OCI-LY3 (cell line): ENCODE data around the gene KCNK4.

Source experiments
- H2AFZ ChIP-seq: fragments of 200-600, 300-600 bp; shearing (Covaris generic); 2 replicates; pipeline ENCODE4 v1.6.0; 2014; ENCODE audit warnings: antibody characterized with exemption, low read depth, low read length
- H3K27ac ChIP-seq: fragments of 200-600, 300-600 bp; sonication (generic); 2 replicates; pipeline ENCODE4 v1.5.1; 2014; ENCODE audit warnings: mild to moderate bottlenecking, low read length, moderate library complexity, mixed read lengths
- H3K27me3 ChIP-seq: fragments of 200-600, 300-600 bp; sonication (generic); 2 replicates; pipeline ENCODE4 v1.6.1; 2014; ENCODE audit warnings: low read depth, low read length, mixed read lengths
- H3K36me3 ChIP-seq: fragments of 200-600, 300-600 bp; sonication (generic); replicated peaks from 2 replicates; pipeline ENCODE3; 2014; ENCODE audit warnings: low read depth, low read length, mixed read lengths
- H3K4me1 ChIP-seq: fragments of 300-600, 200-600 bp; sonication (generic); 2 replicates; pipeline ENCODE4 v1.6.1; 2014; ENCODE audit warnings: low read length, mixed read lengths
- H3K4me2 ChIP-seq: fragments of 200-600, 300-600 bp; sonication (generic); 2 replicates; pipeline ENCODE4 v1.6.1; 2014; ENCODE audit warnings: low read length, mixed read lengths
- H3K4me3 ChIP-seq: fragments of 300-600, 200-600 bp; sonication (generic); 2 replicates; pipeline ENCODE4 v1.5.1; 2014; ENCODE audit warnings: antibody characterized with exemption, mild to moderate bottlenecking, low read length, moderate library complexity
- H3K79me2 ChIP-seq: fragments of 300-600, 200-600 bp; shearing (Covaris generic); 2 replicates; pipeline ENCODE4 v1.6.1; 2014; ENCODE audit warnings: mild to moderate bottlenecking, low read length, mixed read lengths
- H3K9ac ChIP-seq: fragments of 300-600, 200-600 bp; shearing (Covaris generic); 2 replicates; pipeline ENCODE4 v1.6.0; 2014; ENCODE audit warnings: mild to moderate bottlenecking, low read length, moderate library complexity
- H3K9me3 ChIP-seq: fragments of 200-600, 300-600 bp; shearing (Covaris generic); 2 replicates; pipeline ENCODE4 v1.6.1; 2014; ENCODE audit warnings: low read length, mixed read lengths; ENCODE audit not compliant: insufficient read depth
- H4K20me1 ChIP-seq: fragments of 200-600, 300-600 bp; sonication (generic); 2 replicates; pipeline ENCODE4 v1.6.1; 2016; ENCODE audit warnings: low read length, mixed read lengths; ENCODE audit not compliant: insufficient read depth
- EZH2phosphoT487 ChIP-seq: fragments of 200-600 bp; shearing (Covaris generic); IDR thresholded peaks from 2 replicates; pipeline ENCODE4 v1.6.1; 2018; ENCODE audit warnings: antibody characterized with exemption, mixed run types, low read depth
- TF ChIP-seq, protein P1 (sequence below): fragments of 200-600, 300-600 bp; sonication (generic); IDR thresholded peaks from 2 replicates; pipeline ENCODE4 v1.5.1; 2014; ENCODE audit warnings: antibody characterized with exemption, low read length, low read depth

The KCNK4 gene

DNA sequence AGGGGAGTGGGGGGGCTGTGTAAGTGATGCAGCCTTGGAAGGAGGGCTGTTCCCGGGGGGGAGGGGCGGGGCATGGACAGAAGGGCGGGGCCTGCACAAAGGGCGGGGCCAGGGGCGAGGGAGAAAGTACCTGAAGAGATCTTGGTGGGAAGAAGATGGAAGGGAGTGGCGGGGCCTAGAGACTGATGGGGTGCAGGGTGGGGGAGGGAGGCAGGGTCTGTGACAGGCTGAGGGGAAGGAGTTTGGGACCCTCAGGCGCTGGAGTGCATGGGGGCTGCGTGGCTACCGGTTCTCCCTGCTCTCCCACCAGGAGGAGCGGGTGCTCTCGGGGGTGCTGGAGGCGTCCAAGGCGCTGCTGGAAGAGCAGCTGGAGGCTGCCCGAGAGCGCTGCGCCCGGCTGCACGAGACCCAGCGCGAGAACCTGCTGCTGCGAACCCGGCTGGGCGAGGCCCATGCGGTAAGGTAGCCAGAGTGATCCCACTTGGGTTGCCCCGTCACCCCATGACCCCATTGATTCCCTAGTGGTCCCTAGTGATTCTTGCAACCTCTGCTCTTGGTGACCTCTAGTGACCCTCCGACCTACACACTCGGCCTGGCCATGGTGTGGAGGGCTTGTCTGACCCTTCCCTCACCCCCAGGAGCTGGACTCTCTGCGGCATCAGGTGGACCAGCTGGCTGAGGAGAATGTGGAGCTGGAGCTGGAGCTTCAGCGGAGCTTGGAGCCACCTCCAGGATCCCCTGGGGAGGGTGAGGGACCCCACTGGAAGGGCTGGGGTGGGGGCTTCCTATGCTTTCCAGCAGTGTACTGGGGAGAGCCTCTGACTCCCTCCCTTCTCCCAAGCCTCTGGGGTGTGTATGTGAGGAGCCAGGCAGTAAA, 52.0 kb downstream of the KCNK4 start:
- Histone ChIP-seq H3K9ac (no peak overlapping the region), H2AFZ (no peak overlapping the region), H3K27me3 (no peaks in the 10 kb centered on the region), H3K4me3 (no peak overlapping the region), H3K27ac (no peak overlapping the region), H3K9me3 (no peaks in the 10 kb centered on the region), H3K4me1 (peaks cover 35% of the 10 kb centered on the region), H3K4me2 (no peak overlapping the region), H3K36me3 (peaks cover 56% of the 10 kb centered on the region), H4K20me1 (peaks cover 22% of the 10 kb centered on the region), H3K79me2 (peaks cover 17% of the 10 kb centered on the region)
- TF ChIP-seq, protein P1, sequence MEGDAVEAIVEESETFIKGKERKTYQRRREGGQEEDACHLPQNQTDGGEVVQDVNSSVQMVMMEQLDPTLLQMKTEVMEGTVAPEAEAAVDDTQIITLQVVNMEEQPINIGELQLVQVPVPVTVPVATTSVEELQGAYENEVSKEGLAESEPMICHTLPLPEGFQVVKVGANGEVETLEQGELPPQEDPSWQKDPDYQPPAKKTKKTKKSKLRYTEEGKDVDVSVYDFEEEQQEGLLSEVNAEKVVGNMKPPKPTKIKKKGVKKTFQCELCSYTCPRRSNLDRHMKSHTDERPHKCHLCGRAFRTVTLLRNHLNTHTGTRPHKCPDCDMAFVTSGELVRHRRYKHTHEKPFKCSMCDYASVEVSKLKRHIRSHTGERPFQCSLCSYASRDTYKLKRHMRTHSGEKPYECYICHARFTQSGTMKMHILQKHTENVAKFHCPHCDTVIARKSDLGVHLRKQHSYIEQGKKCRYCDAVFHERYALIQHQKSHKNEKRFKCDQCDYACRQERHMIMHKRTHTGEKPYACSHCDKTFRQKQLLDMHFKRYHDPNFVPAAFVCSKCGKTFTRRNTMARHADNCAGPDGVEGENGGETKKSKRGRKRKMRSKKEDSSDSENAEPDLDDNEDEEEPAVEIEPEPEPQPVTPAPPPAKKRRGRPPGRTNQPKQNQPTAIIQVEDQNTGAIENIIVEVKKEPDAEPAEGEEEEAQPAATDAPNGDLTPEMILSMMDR: no peak
- no peak for TF ChIP-seq EZH2phosphoT487

DNA sequence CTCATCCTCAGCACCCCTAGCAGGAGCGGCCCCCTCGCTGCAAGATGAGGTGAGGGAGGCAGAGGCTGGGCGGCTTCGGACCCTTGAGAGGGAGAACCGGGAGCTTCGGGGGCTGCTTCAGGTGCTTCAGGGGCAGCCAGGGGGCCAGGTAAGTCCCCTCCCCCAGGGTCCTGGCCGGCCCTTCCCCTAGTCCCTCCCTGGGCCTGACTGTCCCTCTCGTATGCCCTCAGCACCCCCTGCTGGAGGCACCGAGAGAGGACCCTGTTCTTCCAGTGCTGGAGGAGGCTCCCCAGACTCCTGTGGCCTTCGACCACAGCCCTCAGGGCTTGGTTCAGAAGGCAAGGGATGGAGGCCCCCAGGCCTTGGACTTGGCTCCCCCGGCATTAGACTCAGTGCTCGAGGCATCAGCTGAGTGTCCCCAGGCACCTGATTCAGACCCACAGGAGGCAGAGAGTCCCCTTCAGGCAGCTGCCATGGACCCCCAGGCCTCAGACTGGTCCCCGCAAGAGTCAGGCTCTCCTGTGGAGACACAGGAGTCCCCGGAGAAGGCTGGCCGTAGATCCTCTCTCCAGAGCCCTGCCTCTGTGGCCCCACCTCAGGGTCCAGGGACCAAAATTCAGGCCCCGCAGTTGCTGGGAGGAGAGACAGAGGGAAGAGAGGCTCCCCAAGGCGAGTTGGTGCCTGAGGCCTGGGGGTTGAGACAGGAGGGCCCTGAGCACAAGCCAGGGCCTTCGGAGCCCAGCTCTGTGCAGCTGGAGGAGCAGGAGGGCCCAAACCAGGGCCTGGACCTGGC, 52.9 kb downstream of the KCNK4 start:
- Histone ChIP-seq H3K4me2 (no peak overlapping the region), H3K27ac (no peak overlapping the region), H3K27me3 (no peaks in the 10 kb centered on the region), H3K4me3 (no peak overlapping the region), H3K9ac (no peak overlapping the region), H3K4me1 (peaks cover 26% of the 10 kb centered on the region), H3K36me3 (peaks cover 53% of the 10 kb centered on the region), H2AFZ (no peak overlapping the region), H3K79me2 (peaks cover 15% of the 10 kb centered on the region), H3K9me3 (no peaks in the 10 kb centered on the region), H4K20me1 (peaks cover 22% of the 10 kb centered on the region)
- no peak for TF ChIP-seq EZH2phosphoT487
- TF ChIP-seq, protein P1: peak; percentile 36

DNA sequence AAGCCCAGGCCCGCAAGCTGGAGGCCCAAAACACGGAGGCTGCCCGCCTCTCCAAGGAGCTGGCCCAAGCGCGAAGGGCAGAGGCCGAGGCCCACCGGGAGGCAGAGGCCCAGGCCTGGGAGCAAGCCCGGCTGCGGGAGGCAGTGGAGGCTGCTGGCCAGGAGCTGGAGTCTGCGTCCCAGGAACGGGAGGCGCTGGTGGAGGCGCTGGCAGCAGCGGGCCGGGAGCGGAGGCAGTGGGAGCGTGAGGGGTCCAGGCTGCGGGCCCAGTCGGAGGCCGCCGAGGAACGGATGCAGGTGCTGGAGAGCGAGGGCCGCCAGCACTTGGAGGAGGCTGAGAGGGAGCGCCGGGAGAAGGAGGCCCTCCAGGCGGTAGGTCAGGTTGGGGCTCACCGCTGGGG, 53.7 kb downstream of the KCNK4 start:
- H2AFZ ChIP-seq: no peak overlapping the region
- no peak overlapping the region for H3K4me2 ChIP-seq
- H3K9me3 ChIP-seq: no peaks in the 10 kb centered on the region
- H3K79me2 ChIP-seq: peaks cover 7% of the 10 kb centered on the region
- H3K27me3 ChIP-seq: no peaks in the 10 kb centered on the region
- peaks cover 57% of the 10 kb centered on the region for H3K36me3 ChIP-seq
- no peak overlapping the region for H3K27ac ChIP-seq
- TF ChIP-seq EZH2phosphoT487: no peak
- TF ChIP-seq, protein P1: no peak
- peaks cover 22% of the 10 kb centered on the region for H4K20me1 ChIP-seq
- H3K4me3 ChIP-seq: no peak overlapping the region
- H3K9ac ChIP-seq: no peak overlapping the region
- peaks cover 18% of the 10 kb centered on the region for H3K4me1 ChIP-seq

DNA sequence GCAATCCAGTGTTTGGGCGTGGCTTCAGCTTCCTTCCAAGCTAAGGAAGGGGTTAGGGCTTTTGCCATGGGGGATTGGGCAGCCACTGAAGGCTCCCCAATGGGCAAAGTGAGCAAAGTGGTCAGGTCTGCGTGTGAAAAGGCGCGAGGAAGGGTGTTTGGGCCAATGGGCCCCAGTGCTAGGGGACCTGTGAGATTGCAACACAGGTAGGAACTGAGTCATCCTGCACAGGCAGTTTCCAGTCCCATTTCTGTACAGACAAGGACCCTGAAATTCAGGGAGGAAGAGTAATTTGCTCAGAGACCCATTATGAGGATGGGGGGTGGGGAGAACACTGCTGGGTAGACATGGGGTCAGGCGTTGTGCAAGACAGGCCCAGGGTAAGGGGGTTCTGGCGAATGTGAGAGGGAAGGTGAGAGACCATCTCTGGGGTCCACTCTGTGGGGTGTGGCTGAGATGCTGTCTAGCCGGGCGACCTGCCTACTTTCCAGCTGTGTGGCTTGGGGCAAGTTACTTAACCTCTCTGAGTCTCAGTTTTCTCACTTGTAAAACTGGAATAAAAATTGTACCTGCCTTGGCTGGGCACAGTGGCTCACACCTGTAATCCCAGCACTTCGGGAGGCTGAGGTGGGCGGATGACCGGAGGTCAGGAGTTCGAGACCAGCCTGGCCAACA, 56.2 kb downstream of the KCNK4 start:
- no peaks in the 10 kb centered on the region for H3K79me2 ChIP-seq
- H3K27ac ChIP-seq: no peak overlapping the region
- no peak overlapping the region for H3K9ac ChIP-seq
- no peak overlapping the region for H3K4me3 ChIP-seq
- peaks cover 50% of the 10 kb centered on the region for H3K36me3 ChIP-seq
- peaks cover 7% of the 10 kb centered on the region for H4K20me1 ChIP-seq
- no peaks in the 10 kb centered on the region for H3K9me3 ChIP-seq
- H2AFZ ChIP-seq: no peak overlapping the region
- no peak for TF ChIP-seq EZH2phosphoT487
- TF ChIP-seq, protein P1: no peak
- no peaks in the 10 kb centered on the region for H3K27me3 ChIP-seq
- no peak overlapping the region for H3K4me2 ChIP-seq
- peaks cover 2% of the 10 kb centered on the region; the same call in 1 of the 2 replicates for H3K4me1 ChIP-seq
